Measurements from ENCODE around the gene IGF2BP2.

GRCh38 chr3:185786956-185787877 is 37.6 kb downstream of the IGF2BP2 start:
- TF ChIP-seq POLR2AphosphoS5 (IDR thresholded peaks at IDR 0.05; ENCODE audit: low read depth, low read length) (no peak), TAF1 (IDR thresholded peaks at IDR 0.05; ENCODE audit: borderline replicate concordance, low read depth, low read length) (no peak)

Data from GM12892 (cell line).